ENCODE results near the gene ECE2. TPM values are rescaled to one million over a fixed set of nuclear protein-coding genes. Genes with fewer than 3 reads are reported as not detected.

Gene ECE2
- total RNA-seq, 1 donor from 2014 or later, result not detected

GRCh38 chr3:184240384-184241140 lies 35.3 kb upstream of the ECE2 start:
- DNase-seq (ENCODE audit: low read depth), result no peak

DNA sequence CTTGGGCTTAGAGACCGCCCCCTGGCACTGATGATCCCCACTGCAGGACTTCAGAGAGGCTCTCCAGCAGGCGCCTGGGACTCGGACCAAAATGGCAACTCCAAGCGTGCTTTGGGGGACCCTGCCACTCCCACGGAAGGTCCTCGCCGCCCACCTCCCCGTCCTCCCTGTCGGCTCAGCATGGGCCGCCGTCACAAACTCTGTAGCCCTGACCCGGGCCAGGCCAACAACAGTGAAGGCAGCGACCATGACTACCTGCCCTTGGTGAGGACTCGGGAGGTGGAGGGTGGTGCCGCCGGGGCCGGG lies 34.7 kb upstream of the ECE2 start:
- no peak for DNase-seq (ENCODE audit: low read depth)

DNA sequence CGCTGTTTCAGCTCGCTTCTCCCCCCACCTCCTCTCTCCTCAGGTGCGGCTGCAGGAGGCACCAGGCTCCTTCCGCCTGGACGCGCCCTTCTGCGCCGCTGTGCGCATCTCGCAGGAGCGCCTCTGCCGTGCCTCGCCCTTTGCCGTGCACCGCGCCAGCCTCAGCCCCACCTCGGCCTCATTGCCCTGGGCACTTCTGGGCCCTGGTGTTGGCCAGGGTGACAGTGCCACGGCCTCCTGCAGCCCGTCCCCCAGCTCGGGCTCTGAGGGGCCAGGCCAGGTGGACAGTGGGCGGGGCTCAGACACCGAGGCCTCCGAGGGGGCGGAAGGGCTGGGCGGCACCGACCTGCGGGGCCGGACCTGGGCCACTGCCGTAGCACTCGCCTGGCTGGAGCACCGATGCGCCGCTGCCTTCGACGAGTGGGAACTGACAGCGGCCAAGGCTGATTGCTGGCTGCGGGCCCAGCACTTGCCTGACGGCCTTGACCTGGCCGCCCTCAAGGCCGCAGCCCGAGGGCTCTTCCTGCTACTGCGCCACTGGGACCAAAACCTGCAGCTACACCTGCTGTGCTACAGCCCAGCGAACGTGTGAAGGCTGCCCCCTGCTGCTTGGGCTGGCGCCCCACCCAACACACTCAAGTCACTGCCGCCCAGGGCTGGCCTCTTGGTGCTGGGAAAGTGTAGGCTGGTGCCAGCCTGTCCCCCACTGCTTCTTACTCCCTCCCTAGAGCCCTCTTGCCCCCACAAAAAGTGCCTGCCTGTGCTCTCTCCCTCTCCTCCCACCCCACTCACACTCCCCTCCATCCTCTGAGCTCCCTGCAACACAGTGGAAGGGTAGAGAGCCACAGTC lies 34.1 kb upstream of the ECE2 start:
- peak; percentile 41 for DNase-seq (ENCODE audit: low read depth)

DNA sequence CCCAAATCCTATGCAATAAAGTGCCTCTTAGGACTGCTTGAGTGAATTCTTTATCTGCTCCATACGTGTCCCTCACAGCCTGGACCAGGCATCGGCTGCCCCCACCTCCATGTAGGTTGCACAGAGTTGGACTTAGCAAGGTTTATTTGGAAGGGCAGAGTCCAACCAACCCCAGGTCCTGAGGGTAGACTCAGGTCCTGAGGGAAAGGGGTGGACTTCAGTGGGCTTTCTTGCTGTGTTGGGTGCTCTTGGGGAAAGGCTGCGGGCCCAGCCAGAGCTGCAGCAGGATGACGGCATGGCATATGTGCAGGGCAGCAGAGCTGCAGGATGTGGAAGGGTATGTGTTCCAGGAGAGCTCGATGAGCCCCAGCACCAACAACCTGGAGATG lies 33.5 kb upstream of the ECE2 start:
- DNase-seq (ENCODE audit: low read depth), result no peak

DNA sequence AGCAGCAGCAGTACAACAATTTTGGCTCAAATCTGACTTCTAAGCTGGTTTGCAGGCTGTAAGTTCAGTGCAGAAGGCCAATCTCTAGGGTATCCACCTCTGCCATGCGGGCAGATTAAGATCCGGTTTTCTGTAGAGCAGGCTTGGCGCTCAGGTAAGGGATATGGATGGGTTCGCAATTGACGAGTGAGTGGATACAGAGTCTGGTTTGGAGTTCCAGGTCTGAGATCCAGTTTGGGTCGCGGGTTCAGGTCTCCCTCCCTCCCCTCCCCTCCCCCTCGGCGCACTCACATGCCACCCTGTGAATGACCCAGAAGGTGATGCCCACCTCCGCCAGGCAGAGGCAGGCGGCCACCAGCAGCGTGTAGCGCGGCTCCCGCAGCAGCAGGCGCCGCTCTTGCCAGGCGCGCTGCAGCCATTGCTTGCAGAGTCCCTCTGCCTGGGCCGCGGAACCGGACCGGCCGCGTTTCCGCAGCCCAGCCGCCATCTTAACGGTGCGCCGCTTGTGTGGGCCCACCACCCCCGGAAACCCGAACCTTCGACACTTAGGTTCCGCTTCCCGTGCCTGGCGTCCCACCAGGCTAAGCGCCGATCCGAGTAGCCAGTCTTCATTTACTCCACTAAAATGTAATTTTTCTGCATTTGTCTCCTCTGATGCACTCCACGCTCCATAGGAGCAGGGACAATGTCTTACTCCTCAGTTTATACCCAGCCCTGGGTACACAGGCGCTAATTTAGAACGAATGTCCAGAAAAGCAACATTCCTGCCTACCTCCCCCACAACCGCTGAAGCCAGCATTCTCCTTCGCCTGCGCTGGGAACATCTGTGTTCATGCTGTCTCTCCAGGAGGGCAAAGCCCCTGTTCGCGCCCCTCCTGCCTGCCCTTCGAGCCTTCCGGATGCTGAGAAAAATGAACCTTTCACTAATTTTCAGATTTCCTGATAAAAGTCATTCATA lies 27.1 kb upstream of the ECE2 start, which contains the start of gene ALG3:
ALG3 (minus strand) TSS at position 509 of the 958 bp plus-strand sequence; CDS start at position 487, 22 bp downstream.
- peak; percentile 54 for DNase-seq (ENCODE audit: low read depth)

- DNase-seq (ENCODE audit: low read depth), result peak; percentile 95
These were observed 26.2 kb upstream of the ECE2 start, which contains the start of gene EEF1AKMT4 for GRCh38 chr3:184249412-184250166. TSS of gene EEF1AKMT4 (plus strand) at chr3:184249672. CDS start at chr3:184249695, 23 bp downstream.

DNA sequence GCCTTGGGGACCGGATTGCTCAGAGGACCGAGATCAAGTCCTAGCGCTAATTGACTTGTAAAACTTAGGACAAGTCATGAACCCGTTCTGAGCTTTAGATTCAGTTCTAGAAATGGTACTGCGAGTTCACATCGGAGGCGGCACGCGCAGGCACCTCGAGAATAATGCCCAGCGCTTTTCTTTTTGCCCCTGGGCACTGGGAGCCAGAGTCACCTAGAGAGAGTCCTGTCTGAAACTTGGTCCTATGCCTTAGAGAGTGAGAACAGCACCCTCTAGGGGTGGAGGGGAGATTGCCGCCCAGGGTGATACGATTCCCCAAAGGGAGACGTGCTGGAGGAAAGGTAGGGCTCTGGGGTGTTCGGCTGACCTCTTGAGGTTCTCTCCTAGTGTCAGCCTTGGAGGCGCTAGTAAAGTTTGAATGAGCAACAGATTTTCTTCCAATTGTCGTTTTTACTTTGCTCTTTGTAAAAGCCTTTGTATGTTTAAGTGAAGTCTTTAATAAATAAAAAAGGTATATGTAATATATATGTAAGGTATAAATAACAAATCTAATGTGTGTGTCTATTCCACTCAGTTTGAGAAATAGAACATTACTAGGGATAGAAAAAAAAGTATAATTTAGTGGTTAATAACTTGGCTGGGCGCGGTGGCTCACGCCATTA lies 25.5 kb upstream of the ECE2 start:
- DNase-seq (ENCODE audit: low read depth), result peak; percentile 85

GRCh38 chr3:184255291-184256039 lies 20.4 kb upstream of the ECE2 start:
- no peak for DNase-seq (ENCODE audit: low read depth)

GRCh38 chr3:184257083-184257915 lies 18.5 kb upstream of the ECE2 start:
- no peak for DNase-seq (ENCODE audit: low read depth)

- no peak for DNase-seq (ENCODE audit: low read depth)
These were observed 16.9 kb upstream of the ECE2 start for GRCh38 chr3:184258926-184259325.

DNA sequence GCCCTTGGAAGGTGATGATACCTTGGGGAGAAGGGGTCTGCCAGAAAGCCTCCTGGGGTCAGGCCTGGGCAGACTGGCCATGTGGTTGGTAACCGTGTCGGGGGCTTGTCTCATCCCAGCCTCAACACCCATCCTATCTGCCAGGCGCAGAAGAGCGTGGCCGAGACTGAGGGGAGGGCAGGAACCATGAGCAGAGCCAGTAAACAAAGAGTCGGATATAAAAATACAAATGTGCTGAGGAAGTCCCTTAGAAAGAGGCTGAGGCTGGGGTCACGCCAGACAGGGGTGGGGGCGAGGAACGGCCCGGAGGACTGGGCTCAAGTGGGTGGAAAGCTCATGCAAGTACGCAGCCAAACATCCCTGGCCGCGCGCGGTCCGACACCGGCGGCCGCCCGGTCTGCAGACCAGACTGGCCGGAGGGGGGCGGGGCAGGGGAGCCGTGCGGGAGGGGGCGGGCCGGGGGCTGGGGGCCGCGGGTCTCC lies 16.4 kb upstream of the ECE2 start:
- no peak for DNase-seq (ENCODE audit: low read depth)

GRCh38 chr3:184259878-184260723 lies 15.7 kb upstream of the ECE2 start:
- no peak for DNase-seq (ENCODE audit: low read depth)

DNA sequence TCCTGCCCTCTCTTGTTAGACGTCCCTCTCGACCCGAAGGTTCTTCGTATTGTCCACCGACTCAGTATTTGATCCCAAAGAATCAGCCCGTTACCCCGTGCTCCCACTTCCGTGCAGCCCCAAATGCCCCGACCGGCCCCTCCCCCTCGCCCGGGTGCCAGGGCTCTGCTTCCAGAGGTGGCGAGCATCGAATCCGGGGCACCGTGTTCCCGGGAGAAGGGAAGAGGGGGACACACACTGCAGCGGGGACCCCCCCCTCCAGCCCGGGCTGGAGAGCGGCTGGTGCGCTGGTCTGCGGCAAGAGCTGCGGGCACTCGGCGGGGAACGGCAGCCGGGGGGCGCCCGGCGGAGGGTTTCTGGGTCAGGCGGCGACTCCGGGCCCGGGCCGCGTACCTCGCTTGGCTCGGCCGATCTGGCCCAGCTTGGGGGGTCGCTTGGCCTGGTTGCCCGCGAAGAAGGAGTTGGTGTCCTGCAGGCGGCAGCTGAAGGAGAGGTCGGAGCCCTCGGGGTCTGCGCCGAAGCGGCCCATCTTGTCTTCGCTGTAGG lies 15.0 kb upstream of the ECE2 start:
- no peak for DNase-seq (ENCODE audit: low read depth)

GRCh38 chr3:184261270-184261853 lies 14.5 kb upstream of the ECE2 start, which contains the start of gene CAMK2N2:
TSS of gene CAMK2N2 (minus strand) at chr3:184261553. CDS start at chr3:184261285, 268 bp downstream.
- peak; percentile 31 for DNase-seq (ENCODE audit: low read depth)

DNA sequence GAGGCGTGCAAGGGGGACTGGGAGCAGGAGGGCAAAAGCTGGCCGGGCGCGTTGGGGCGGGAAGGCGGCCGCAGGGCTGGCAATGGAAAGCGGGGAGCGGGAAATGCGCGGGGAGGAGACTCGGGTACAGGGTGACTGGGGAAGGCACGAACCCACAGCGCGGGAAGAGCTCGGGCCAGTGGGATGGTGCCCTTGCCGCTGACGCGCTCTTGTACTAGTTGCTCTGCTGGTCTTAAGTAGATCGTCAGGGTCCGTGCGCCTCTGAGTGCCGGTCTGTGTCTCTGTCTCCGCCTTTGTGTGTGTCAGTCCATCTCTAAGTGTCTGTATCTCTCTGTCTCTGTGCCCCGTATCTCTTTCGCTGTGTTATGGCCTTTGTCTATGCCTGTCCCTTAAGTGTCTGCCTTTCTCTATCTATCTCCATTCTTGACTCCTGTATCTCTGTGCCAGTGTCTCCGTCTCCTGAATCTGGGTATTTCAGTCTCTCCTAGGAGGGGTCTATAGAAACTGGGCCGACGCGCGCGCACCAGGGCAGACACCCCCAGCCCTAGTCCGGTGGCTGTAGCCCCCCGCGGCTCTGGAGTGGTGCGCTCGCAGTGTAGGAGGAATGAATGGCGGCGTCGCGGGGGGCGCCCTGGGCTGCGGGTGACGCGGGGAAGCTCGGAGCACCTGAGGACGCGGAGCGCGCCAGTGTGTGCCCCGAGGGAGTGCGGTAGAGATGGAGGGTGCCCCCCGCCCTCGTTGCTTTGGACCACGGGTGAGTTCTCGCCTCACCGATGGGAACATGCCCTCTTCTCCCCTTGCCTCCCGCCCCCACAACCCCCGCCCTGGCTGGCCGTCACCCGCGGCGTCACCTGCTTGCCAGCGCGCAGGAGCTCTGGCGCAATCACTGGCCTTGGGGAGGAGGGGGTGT lies 13.7 kb upstream of the ECE2 start:
- DNase-seq (ENCODE audit: low read depth), result no peak

- DNase-seq (ENCODE audit: low read depth), result no peak
These were observed 13.1 kb upstream of the ECE2 start for GRCh38 chr3:184262764-184263179.
